GM19240 (cell line): ENCODE measurements around the gene ACAN.

Source experiments
- DNase-seq: peaks from one replicate; pipeline ENCODE4 v3.0.0; 2011; ENCODE audit warnings: low spot score; ENCODE audit not compliant: insufficient read length

Gene ACAN

DNA sequence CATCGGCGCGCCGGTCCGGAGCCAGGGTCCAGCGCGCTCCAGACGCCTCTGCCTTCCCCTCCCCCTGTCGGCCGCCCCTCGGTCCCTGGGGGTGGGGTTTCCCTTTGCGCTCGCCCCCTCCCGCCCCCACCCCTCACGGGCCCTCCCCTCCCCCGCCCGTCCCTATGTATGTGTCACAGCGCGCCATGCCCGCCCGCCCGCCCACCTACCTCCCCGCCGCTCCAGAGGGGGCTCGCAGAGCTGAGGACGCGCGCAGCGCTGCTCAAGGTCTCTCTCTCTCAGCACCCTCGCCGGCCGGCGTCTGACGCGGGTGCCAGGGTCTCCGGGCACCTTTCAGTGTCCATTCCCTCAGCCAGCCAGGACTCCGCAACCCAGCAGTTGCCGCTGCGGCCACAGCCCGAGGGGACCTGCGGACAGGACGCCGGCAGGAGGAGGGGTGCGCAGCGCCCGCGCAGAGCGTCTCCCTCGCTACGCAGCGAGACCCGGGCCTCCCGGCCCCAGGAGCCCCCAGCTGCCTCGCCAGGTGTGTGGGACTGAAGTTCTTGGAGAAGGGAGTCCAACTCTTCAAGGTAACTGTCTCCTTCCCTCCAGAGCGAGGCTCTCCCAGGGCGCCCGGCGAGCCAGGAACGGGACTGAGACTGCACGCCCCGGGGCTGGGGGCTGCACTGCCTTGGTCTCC lies at the start of gene ACAN:
Gene ACAN (plus strand): TSS at position 196 of the 679 bp plus-strand sequence. CDS start 32,771 bp downstream, outside the sequence.
- no peak for DNase-seq

- DNase-seq = no peak
These were observed 46.7 kb upstream of the ACAN start for GRCh38 chr15:88756521-88756920.

DNA sequence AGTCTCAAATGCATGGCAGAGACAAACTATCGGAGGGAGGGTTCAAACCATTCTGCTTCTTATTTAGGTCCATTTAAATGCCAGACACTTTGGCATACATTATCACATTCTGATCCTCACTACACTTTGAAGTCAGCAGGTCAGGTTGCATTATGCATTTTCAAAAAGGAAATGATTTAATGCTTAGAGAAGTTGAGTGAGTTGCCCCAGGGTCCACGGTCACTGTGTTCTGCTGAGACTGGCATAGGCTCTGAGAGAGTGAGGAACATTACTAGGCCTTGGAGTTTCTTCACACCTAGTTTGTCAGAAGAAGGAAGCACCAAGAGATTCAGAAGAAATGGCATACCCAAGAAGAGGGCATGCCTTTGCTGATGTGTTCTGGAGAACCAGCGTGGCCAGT lies 46.3 kb upstream of the ACAN start:
- DNase-seq = no peak

DNA sequence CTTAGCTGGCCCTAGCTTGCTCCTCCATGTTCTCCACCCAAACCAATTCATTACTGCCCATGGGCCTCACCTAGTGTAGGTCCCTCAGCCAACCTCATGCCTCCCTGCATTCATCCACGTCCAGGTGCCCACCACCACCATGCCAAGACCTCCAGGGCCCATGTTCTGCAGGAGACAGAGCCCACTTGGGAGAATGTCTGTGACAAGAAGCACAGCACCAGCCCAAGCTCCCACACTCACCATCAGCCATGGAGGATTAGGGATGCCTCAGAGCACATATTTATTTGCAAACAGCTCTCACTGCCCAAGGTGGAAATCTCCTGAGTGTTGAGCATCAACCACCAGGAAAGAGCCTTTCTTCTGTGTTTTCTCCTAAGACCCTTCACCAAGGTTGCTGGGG lies 43.4 kb upstream of the ACAN start:
- no peak for DNase-seq

- no peak for DNase-seq
These were observed 38.8 kb upstream of the ACAN start for GRCh38 chr15:88764448-88764847.

DNA sequence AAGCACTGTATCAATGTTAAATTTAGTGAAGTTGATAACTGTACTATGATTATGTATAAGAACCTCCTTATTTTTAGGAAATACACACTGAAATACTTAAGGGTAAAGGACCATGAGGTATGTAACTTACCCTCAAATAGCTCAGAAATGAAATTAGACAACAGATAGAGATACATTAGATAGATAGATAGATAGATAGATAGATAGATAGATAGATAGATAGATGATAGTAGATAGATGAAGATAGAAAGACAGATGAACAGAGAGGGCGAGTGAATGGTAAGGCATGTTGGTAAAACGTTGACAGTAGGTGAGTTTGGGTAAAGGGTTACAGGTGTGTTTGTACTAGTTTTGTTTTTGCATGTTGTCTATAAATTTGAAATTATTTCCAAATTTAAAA lies 38.0 kb upstream of the ACAN start:
- no peak for DNase-seq

DNA sequence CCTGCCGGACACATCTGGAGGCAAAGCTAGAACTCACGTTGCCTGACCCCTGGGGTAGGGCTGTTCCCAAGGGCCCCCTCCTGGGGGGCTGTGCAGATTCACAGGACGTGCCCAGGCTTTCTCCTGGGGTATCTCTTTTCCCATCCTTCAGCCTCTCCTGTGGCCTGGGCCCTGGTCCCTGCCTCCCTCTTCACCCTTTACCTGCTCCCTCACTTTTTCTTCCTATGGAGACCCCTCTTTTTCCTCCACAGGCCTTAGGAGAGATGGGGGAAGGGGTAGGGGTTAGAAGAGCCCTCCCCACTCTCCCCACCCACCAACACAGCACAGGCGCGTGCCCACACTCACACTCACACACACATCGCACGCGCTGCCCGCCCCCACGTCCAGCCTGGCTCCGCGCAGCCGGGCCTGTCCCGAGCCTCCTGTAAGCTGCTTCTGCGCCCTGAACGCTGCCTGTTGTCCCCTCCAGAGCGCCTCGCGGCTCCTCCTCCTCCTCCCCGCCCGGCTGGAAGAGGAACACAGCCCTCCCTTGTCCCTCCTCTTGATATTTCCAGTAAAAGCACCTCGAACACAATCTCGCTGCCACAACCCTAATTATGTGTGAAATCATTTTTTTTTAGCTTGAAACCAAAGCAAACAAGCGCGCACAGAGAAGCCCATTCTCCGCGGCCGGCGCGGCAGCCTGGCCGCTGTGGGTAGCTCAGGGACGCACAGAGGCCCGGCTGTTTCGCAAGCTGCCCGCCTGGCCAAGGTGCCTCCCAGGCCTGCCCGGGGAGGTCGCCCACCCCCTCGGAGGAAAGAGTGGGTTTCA lies 33.9 kb upstream of the ACAN start:
- no peak for DNase-seq

- DNase-seq = no peak
These were observed 27.5 kb upstream of the ACAN start for GRCh38 chr15:88775776-88776175.

GRCh38 chr15:88776646-88777045 lies 26.6 kb upstream of the ACAN start:
- DNase-seq = no peak

DNA sequence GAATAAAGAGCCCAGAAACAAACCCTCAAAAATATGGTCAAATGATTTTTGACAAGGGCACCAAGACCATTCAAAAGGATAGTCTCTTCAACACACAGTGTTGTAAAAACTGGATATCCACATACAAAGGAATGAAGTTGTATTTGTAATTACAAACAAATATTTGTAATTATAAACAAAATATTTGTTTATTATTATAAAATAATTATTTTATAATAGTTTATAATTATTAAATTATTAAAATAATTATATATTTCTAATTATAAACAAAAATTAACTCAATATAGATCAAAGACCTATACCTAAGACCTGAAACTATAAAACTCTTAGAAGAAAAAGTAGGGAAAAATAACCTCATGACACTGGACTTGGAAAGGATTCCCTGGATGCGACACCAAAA lies 23.3 kb upstream of the ACAN start:
- no peak for DNase-seq

GRCh38 chr15:88782465-88782864 lies 20.8 kb upstream of the ACAN start:
- no peak for DNase-seq

GRCh38 chr15:88785217-88785616 lies 18.0 kb upstream of the ACAN start:
- DNase-seq = no peak

DNA sequence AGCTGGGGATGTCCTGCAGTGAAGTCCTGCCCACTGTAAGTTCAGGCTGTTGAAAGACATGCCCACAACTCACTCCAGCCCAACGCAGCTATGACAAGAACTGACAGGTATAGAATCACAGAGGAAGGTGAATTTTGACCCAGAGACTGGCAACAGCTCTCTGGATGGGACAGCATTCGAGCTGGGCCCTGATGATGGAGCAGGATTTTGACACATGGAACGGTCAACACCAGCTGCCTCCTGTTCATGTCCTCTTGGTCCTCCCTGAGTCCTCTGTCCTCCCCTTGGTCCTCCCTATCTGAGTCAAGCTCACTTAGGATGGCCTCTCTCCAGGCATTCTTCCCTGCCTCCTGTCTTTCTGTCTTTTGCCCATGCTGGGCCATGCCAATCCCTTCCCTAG lies 15.2 kb upstream of the ACAN start:
- no peak for DNase-seq

DNA sequence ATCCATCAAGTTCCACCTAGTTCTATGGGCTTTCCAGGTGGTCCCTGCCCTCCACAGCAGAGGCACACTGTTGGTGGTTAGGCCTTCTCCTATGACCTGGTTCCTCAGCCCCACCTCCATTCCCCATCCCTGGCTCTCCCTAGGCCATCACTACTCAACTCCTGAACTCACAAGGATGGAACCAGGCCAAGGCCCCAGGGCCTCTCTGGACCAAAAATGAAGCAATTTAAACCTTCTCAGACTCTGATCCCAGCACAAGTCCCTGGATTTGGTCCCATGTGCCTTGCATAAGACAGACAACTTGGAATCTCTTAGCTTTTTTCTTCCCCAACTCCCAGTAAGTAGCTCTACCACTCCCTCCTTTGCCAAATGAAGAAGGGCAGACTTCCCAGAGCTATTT lies 14.4 kb upstream of the ACAN start:
- DNase-seq = no peak

DNA sequence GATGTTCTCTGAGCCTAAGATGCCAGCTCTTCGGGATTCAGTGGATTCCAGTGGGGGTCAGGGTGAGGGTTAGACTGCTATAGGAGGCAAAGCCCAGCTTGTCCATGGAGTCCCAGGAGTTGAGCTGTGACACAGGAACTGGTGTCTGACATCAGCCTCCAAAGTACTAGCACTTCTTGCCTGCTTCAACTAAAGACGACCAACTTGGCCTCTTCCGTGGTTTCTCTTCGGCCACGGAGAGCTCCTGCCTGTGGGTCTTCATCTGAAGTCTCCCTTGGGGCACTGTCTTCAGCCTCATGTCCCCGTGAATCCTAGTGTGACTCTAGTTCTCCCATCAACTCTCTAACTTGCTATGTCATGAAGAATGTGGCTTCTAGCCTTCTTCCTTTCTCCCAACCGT lies 12.8 kb upstream of the ACAN start:
- DNase-seq = no peak

DNA sequence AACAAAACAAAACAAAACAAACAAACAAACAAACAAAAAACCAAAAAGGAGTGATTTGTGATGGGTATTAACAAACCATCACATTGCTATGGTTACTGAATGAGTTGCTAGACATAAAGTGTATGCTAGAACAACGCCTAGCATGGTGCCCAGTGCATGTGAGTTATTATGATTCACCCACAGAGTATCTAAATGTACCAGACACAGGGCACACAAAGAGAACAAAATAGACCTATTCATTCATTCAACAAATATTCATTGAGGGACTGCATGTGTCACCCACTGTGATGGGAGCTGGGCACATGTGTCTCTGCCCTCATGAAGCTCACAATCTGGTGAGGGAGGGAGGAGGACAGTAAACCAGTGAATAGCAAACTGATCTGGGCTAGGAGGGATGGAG lies 11.6 kb upstream of the ACAN start:
- DNase-seq = no peak

GRCh38 chr15:88792342-88793282 lies 10.6 kb upstream of the ACAN start:
- no peak for DNase-seq

DNA sequence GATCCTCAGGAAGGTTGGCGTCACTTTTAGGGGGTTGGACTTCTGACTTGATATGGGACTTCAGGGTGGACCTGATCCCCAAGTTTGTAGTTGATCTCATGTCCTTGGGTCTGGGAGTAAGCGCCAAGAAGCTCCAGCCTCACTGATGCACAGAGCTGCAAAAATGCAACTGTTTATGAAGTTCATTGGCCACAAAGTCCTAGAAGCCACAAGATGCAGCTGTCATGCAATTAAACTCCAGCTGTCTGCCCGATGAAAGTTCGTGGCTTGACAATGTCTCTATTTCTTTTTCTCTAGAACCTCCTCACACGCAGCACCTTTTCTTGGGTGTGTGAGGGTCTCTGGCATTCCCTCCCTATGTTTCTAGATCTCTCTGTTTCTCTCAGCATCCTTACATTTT lies 9.2 kb upstream of the ACAN start:
- DNase-seq = no peak

DNA sequence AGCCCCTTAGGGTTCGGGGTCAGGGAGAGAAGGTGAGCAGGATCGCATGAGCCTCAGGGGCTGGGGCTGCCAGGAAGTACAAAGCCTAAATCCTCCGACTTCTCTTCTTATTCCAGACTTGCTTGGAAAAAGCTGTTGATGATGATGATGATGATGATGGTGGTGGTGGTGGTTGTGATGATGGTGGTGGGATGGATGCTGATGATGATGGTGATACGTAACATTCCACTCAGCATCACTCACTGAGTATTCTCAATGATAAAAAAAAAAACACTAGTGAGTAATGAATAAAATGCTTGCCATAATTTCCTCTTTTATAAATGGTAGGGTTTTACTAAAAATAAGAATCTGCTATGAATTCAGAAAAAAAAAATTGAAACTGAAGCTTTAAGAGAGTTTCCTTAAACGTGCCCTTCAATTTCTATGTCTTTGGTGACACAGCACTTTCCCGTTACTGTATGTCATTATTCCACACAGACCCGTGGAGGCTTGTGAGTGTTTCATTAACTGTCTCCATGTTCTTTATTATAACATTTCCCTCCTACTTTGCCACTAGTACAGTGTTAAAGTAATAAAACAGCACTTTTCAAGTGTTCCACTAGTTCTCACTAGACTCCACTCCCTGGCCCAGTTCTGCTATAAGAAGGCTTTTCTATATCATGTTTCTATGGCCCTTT lies 5.4 kb upstream of the ACAN start:
- DNase-seq = no peak

DNA sequence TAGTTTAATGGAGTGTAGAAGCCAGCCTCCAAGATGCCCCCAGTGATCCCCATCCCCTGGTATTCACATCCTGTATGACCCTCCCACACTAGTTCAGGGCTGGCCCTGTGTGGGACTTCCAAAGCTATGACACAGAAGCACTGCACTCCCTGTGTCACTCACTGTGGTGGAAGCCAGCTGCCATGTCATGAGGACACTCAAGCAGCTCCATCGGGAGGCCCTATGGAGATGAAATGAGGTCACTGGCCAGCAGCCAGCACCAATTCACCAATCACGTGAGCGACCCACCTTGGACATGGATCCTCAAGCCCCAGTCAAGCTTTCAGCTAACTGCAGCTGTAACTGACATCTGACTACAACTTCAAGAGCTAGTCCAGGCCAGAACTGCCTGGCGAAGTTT lies 3.9 kb upstream of the ACAN start:
- DNase-seq = no peak

DNA sequence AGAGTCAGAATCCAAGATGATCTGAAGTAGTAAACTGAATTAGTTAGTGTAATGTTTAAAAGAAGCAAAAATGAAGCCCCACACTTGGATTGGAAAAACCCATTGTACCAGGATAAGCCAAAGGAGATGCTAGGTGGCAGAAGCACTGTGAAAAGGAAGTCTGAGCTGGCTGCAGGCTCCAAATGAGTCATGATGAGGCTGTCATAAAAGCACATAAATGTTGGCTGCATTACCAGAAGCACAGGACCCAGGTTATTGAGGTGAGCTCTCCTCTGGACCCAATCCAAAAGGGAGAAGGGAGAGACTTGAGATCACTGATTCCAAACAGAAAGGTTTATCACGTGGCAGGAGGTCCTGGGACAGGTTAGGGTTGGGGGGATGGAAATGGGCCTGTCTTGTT lies 3.2 kb upstream of the ACAN start:
- no peak for DNase-seq
